A549 treated with Mapracorat at 1 μM for 4 hours (cell line): ENCODE data around the gene GBA3. TPM values are rescaled to one million over a fixed set of nuclear protein-coding genes. Genes with fewer than 3 reads are reported as not detected.

ENCODE experiments used
- total RNA-seq: library from RNA; stranded (reverse); fragments of 200-300 nt; extraction: Qiagen RNA extraction; gene quantifications from 5 replicates; pipeline ENCODE4 v1.2.3, GENCODE V29; 2022

Gene GBA3
- not detected in 5 replicates for total RNA-seq

DNA sequence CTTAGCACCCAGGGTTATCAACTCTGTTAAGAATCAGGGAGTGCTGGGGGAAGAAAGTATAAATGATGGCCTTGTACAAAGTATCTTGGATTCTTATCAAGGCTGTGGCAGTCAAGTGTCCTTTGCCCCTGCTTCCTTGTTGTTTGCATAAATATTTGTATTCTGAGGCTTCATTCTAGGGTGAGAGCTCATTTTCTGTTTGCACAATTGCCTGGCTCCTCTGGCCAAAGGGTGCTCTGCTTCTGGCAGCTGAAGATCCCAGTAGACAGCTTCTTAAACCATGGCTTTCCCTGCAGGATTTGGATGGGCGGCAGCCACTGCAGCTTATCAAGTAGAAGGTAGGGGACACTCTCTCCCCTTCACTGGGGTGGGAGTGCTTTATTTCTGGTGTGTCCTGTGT, at the start of gene GBA3:
TSS of gene GBA3 (plus strand) at position 202 of the 400 bp plus-strand sequence.

Other genes starting within 250 kb of the GBA3 start
- 15.7 to 19.4 TPM (median 17.4 TPM) in 5 replicates for gene ADGRA3, start 176.9 kb upstream of the GBA3 start, total RNA-seq